CD4-positive, alpha-beta T cell treated with Interleukin-2 at 100 ng/mL for 4 hours (primary cell): ENCODE data around the gene CBL.
"Not testable (repeated sequence)": the region's sequence is repeated elsewhere in the genome, so short reads cannot be mapped to it uniquely, and the experiment has no call there.

Source experiments
- DNase-seq: peaks from one replicate; pipeline ENCODE4 v3.0.0-alpha.2; 2020; ENCODE audit warnings: low spot score

CBL gene

GRCh38 chr11:119185981-119186634 is 20.0 kb upstream of the CBL start:
- DNase-seq, result no peak

GRCh38 chr11:119187123-119187892 is 18.8 kb upstream of the CBL start:
- no peak for DNase-seq

- DNase-seq, result no peak
Observed at GRCh38 chr11:119188067-119188466, 18.1 kb upstream of the CBL start.

- no peak for DNase-seq
Observed at GRCh38 chr11:119188887-119189286, 17.3 kb upstream of the CBL start.

- DNase-seq, result no peak
Observed at GRCh38 chr11:119189393-119189792, 16.7 kb upstream of the CBL start.

- no peak for DNase-seq
Observed at GRCh38 chr11:119190531-119190930, 15.6 kb upstream of the CBL start.

- not testable (repeated sequence) for DNase-seq
Observed at GRCh38 chr11:119191265-119191664, 14.9 kb upstream of the CBL start.

GRCh38 chr11:119192111-119192510 is 14.0 kb upstream of the CBL start:
- DNase-seq, result no peak

GRCh38 chr11:119193001-119193400 is 13.1 kb upstream of the CBL start:
- no peak for DNase-seq

- DNase-seq, result no peak
Observed at GRCh38 chr11:119193626-119194025, 12.5 kb upstream of the CBL start.

- no peak for DNase-seq
Observed at GRCh38 chr11:119194811-119195440, 11.2 kb upstream of the CBL start.

GRCh38 chr11:119195680-119196079 is 10.5 kb upstream of the CBL start:
- DNase-seq, result no peak

GRCh38 chr11:119196833-119197483 is 9.2 kb upstream of the CBL start:
- peak; percentile 83 for DNase-seq

GRCh38 chr11:119198925-119199324 is 7.2 kb upstream of the CBL start:
- DNase-seq, result no peak

- not testable (repeated sequence) for DNase-seq
Observed at GRCh38 chr11:119201236-119201635, 4.9 kb upstream of the CBL start.

- no peak for DNase-seq
Observed at GRCh38 chr11:119202554-119202953, 3.6 kb upstream of the CBL start.

- DNase-seq, result no peak
Observed at GRCh38 chr11:119204066-119204465, 2.1 kb upstream of the CBL start.

- DNase-seq, result no peak
Observed at GRCh38 chr11:119205080-119205479, 1.1 kb upstream of the CBL start.

GRCh38 chr11:119206511-119207414 is 624 bp downstream of the CBL start:
- DNase-seq, result peak; percentile 31

- DNase-seq, result no peak
Observed at GRCh38 chr11:119207415-119207960, 1.3 kb downstream of the CBL start.

GRCh38 chr11:119209186-119209585 is 3.0 kb downstream of the CBL start:
- no peak for DNase-seq
